HG02870 (cell line): ENCODE results near the gene BABAM2.
"Not testable (repeated sequence)": the region's sequence is repeated elsewhere in the genome, so short reads cannot be mapped to it uniquely, and the experiment has no call there.

Experiments
- ATAC-seq: cut with Tn5 transposase; IDR thresholded peaks from one replicate; pipeline ENCODE4 v1.9.1; 2021; ENCODE audit warnings: mild to moderate bottlenecking, moderate library complexity; ENCODE audit not compliant: unreplicated experiment

Gene BABAM2

GRCh38 chr2:28322051-28322450 is 431.5 kb downstream of the BABAM2 start:
- ATAC-seq = no peak

GRCh38 chr2:28322456-28322855 is 431.9 kb downstream of the BABAM2 start:
- ATAC-seq = no peak

- ATAC-seq = no peak
Observed at GRCh38 chr2:28322981-28323396, 432.5 kb downstream of the BABAM2 start.

- ATAC-seq = no peak
Observed at GRCh38 chr2:28325173-28325566, 434.6 kb downstream of the BABAM2 start.

GRCh38 chr2:28325567-28326468 is 435.3 kb downstream of the BABAM2 start:
- peak; percentile 78 for ATAC-seq

GRCh38 chr2:28326469-28326805 is 435.9 kb downstream of the BABAM2 start:
- no peak for ATAC-seq

- no peak for ATAC-seq
Observed at GRCh38 chr2:28326881-28327505, 436.5 kb downstream of the BABAM2 start.

GRCh38 chr2:28327581-28327955 is 437.0 kb downstream of the BABAM2 start:
- ATAC-seq = no peak

GRCh38 chr2:28327956-28328922 is 437.7 kb downstream of the BABAM2 start:
- ATAC-seq = no peak

- no peak for ATAC-seq
Observed at GRCh38 chr2:28329184-28329583, 438.7 kb downstream of the BABAM2 start.

GRCh38 chr2:28330722-28331121 is 440.2 kb downstream of the BABAM2 start:
- not testable (repeated sequence) for ATAC-seq

GRCh38 chr2:28331797-28332196 is 441.3 kb downstream of the BABAM2 start:
- ATAC-seq = not testable (repeated sequence)

GRCh38 chr2:28332696-28333095 is 442.2 kb downstream of the BABAM2 start:
- no peak for ATAC-seq

- ATAC-seq = no peak
Observed at GRCh38 chr2:28333606-28334526, 443.3 kb downstream of the BABAM2 start.

GRCh38 chr2:28334527-28334894 is 444.0 kb downstream of the BABAM2 start:
- no peak for ATAC-seq

GRCh38 chr2:28335265-28335664 is 444.7 kb downstream of the BABAM2 start:
- ATAC-seq = not testable (repeated sequence)

- no peak for ATAC-seq
Observed at GRCh38 chr2:28335666-28336065, 445.1 kb downstream of the BABAM2 start.

- ATAC-seq = no peak
Observed at GRCh38 chr2:28336264-28336980, 445.9 kb downstream of the BABAM2 start.

- no peak for ATAC-seq
Observed at GRCh38 chr2:28336982-28337627, 446.6 kb downstream of the BABAM2 start.
